DMS 273 treated with DMSO at 0.1 percent for 48 hours (cell line): ENCODE measurements around the gene PSPH.
A peak's percentile ranks its signal among the peaks of the same experiment; 100 is the strongest.
"Not testable (repeated sequence)": the region's sequence is repeated elsewhere in the genome, so short reads cannot be mapped to it uniquely, and the experiment has no call there.

ENCODE experiments used
- DNase-seq: peaks from one replicate; lab custom pipeline; 2025; lab: John Stamatoyannopoulos, UW

The PSPH gene

DNA sequence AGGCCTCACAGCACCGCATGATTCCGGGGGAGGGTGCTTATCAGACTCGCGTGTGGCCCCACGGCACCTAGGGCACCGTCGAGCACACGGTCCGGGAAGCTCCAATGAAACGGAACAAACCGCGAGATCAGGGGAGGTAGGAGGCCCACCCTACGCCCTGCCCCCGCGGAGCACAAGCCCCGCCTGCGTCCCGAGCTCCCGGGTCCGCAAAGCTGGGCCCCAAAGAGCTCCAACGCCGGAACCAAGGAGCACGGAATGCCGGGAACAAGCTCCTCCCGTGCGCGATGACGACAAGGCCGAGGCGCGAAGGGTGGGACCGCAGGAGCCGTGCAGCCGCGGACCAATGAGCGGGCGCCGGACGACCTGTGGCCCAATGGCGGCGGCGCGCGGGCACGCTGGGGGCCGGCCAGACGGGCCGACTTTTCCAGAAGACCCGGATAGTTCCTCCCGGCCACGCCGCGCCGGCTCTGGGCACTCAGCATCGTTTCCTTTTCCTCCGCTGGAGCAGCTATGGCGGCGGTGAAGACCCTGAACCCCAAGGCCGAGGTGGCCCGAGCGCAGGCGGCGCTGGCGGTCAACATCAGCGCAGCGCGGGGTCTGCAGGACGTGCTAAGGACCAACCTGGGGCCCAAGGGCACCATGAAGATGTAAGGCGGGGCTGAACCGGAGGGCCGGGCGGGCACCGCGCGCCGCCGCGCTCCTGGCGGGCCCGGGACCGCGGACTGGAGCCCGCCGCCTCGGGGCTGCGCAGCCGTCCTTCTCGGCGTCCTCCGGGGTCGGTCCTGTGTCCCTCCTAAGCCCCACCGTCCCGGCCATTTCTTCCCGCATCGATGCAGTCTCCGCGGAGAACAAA, at the start of gene PSPH, which contains the start of gene CCT6A:
TSS of gene PSPH (minus strand) at position 106 of the 853 bp plus-strand sequence. CDS start 30,232 bp downstream, outside the sequence.
TSS of gene CCT6A (plus strand) at position 427 of the 853 bp plus-strand sequence. CDS start at position 511, 84 bp downstream.
- DNase-seq, result peak; percentile 96

DNA sequence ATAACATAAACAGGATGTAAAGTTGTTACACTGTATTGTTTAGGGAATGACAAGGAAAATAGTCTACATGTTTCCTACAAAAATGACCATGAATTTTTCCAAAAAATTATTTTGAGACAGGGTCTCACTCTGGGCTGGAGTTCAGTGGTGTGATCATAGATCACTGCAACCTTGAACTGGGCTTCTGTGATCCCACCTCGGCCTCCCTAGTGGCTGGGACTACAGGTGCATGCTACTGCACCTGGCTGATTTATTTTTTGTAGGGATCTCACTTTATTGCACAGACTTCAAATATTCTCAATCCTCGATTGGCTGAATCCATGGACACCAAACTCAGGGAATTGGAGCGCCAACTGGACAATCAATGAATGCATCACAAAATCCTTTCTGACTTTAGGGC, 48.4 kb upstream of the PSPH start:
- no peak for DNase-seq

DNA sequence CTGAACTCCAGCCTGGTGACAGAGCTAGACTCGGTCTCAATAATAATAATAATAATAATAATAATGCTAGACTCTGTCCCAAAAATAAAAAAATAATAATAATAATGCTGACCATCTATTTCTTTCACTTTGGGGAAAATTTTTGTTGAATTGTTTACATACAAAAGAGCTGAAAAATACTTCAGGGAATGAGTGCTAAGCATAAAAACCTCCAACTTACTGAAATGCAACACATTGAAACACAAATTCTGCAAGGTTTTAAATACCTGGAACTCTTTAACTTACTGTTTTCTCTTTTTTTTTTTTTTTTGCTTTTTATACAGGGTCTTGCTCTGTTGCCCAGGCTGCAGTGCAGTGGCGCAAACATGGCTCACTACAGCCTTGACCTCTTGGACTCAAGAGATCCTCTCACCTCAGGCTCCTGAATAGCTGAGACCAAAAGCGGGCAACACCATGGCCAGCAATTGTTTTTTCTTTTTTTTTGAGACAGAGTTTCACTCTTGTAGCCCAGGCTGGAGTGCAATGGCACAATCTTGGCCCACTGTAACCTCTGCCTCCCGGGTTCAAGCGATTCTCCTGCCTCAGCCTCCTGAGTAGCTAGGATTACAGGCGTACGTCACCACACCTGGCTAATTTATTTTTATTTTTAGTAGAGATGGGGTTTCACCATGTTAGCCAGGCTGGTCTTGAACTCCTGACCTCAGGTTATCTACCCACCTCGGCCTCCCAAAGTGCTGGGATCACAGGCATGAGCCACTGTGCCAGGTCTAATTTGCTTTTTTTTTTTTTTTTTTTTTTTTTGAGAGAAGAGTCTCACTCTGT, 47.2 kb upstream of the PSPH start:
- DNase-seq, result not testable (repeated sequence)

DNA sequence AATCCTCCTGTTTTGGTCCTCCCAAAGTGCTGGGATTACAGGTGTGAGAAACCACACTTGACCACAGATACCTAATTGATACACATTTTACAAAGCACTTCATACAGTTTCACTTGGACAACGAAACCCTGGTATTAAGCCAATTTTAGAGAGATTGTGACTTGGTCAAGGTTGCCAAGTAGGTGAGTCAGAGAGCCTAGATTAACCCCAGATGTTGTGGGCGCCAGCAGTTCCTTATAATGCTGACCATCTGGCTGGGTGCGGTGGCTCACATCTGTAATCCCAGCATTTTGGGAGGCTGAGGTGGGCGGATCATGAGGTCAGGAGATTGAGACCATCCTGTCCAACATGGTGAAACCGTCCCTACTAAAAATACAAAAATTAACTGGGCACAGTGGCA, 46.5 kb upstream of the PSPH start:
- DNase-seq, result peak; percentile 24

DNA sequence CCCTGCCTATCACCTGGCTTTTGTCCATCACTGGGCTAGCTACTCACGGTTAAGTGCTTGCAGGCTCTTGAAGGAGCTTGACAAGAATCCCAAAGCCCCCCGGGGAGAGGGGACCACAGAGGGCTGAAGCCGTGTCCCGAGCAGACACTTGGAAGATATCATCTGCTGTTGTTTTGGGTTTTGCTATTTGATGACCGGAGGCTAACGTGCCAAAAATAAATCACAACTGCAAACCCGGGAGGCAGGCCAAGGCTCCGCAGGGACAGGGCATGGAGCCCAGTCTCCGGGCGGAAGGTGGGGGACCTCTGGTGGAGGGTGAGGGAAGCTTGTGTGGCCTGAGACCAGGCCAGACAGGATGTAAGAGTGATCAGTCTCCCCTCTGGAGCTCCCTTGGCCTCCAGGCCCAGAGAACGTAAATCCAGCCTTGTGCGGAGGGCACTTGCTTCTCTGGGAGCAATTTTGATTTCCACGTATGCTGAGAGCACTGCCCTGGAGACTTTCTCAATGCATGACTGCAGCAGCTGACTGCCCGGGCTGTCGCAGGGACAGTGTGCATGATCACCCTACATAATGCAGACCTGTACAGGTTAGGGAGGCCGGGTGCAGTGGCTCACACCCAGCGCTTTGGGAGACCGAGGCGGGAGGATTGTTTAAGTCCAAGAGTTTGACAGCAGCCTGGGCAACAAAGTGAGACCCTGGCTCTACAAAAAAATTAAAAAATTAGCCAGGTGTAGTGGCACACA, 41.7 kb upstream of the PSPH start, which contains the start of gene PHKG1:
TSS of gene PHKG1 (minus strand) at position 164 of the 743 bp plus-strand sequence. CDS start 4,011 bp downstream, outside the sequence.
- DNase-seq, result peak; percentile 61

DNA sequence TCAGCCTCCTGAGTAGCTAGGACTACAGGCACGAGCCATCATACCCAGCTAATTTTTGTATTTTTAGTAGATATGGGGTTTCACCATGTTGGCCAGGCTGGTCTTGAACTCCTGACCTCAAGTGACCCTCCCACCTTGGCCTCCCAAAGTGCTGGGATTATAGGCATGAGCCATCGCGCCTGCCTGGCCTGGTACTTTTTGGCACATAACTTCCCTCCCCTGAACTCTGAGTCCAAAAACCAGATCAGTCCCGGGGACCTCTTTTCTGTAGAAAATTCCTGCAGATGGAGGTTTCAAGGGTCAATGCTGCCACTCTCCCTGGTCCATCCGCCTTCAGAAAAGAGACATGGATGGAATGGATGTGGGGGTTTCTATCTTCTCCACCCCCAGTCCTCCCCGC, 41.1 kb upstream of the PSPH start:
- DNase-seq, result not testable (repeated sequence)

DNA sequence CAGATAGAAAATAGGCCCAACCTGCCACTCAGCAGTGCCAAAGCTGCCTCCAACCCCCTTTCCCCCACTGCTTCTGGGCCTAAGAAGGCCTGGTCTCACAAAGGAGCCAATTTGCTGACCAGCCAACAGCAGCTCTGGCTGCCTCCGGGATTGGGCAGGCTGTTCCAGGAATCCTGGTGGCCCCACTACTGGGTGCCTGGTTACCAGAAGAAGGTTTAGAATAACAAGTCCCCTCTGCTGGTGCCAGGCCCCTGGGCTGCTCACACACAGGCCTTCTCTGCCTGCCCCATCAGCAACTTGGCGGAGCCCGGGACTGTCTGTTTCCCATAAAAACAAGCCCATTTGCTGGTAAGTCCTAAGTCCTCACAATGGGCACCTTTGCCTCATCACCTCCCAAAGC, 40.3 kb upstream of the PSPH start:
- DNase-seq, result no peak

DNA sequence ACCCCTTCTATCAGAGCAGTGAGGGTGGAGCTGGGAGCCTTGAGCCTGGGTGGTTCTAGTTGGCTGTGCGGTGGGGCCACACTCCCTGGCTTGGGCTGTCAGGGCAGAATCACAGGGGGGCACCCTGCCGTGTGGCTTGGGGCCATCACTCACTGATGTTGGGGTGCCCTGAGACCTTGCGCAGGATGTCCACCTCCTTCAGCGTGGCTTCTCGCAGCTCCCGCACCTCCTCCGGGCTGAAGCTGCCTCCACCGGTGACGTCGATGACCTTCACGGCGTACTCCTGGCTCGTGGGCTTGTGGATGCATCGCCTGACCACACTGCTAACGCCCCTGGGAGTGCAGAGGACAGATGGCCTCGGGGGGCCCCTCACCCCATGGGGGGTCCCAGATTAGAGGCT, 36.2 kb upstream of the PSPH start:
- DNase-seq, result no peak

DNA sequence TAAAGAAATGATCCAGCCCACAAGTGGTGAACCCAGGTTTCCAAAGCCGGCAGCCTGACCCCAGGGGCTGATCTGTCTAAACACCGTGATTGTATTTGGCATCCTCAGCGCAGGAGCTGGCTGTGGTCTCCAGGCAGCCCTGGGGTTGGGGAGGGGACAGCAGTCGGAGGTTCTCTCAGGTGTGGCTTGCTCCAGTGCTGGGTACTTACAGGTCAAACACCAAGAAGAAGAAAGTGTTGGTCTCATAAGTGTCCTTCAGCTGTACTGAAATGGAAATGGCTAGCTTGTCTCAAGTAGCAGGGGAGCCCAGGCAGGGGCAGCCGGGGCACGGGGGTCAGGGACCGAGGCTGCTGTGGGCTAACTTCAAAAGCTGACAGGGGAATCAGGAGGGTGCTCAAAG, 35.5 kb upstream of the PSPH start:
- DNase-seq, result no peak

DNA sequence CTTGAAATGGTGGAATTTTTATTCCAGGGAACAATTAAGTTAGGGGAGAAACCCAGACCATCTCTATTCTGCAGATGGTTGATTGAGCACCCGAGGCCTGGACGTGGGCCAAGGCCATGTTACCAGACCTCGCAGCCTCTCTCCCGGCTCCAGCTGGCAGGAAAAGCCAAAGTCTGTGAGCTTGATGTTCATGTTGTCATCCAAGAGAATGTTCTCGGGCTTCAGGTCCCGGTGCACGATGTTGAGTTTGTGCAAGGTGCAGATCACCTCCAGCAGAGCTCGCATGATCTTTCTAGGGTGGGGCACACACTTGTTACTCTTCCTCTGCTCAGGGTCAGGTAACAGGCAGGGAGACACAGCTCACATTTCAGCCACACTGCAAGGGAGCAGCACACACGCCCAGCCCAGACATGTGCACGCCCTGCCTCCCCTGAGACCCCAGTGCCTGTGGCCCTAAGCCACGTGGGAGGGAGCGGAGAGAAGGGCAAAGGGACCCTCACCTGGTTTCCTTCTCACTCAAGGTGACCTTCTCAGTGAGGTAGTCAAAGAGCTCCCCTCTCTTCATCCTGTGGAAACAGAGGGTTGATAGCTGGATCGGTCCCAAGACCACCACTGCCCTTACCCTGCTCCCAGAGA, 32.0 kb upstream of the PSPH start:
- peak; percentile 73 for DNase-seq

DNA sequence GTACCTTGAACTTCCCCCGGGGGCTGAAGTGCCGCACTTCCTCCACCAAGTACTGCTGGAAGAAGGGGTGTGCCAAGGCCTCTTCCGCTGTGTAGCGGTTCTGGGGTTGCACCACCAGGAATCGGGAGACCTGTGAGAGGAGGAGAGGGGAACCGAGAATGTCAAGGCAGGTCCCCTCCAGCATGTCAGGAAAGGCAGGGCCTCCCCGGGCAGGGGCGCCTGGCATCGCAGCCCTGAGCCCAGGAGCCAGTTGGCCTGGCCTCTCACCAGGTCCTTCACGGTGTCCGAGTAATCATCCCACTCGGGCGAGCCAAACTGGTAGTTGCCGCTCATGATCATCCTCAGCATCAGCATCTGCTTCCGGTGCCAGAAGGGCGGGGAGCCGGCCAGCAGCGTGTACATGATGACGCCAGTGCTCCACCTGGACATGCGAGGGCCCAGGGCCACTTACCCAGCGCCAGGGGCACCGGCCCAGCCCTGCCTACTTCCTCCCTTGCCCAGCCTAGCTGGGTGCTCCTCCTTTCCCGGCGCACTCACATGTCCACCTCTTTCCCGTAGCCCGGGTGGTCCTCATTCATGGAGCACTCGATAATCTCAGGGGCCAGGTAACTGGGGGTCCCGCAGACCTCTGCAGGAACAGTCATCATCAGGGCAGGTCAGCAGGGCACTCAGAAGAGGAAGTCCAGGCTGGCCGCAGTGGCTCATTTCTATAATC, 30.5 kb upstream of the PSPH start:
- DNase-seq, result no peak

DNA sequence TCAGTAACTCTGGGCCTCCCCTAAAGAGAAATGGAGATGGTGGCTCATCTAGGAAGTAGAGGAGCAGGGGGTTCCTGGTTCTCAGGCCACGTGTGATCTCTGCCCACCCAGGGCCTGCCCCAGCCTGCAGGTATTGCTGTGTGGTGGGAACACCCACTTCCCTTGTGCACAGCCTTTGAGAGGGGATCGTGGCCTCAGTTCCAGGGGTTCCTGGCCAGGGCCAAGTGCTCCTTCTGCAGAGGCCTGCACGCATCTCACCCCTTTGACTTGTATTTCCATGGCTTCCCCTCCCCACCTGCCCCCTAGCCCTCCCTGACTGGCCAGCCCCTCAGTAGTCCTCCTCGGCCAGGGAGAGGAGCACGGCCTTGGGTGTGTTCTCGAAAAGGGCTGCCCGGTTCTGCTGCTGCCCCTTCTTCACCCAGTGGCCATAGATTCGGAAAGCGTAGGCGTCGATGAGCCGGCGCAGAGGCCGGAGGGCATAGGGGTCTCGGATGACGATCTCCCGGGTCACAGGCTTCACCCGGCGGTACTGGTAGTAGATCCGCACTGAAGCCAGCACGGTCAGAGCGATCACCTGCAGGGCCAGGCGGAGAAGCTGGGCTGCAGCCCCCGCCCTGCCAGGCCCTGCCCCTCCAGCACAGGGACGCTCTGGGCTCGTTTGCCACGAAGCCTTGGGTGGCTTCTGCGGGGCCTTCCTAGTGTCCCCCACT, 29.6 kb upstream of the PSPH start:
- not testable (repeated sequence) for DNase-seq

DNA sequence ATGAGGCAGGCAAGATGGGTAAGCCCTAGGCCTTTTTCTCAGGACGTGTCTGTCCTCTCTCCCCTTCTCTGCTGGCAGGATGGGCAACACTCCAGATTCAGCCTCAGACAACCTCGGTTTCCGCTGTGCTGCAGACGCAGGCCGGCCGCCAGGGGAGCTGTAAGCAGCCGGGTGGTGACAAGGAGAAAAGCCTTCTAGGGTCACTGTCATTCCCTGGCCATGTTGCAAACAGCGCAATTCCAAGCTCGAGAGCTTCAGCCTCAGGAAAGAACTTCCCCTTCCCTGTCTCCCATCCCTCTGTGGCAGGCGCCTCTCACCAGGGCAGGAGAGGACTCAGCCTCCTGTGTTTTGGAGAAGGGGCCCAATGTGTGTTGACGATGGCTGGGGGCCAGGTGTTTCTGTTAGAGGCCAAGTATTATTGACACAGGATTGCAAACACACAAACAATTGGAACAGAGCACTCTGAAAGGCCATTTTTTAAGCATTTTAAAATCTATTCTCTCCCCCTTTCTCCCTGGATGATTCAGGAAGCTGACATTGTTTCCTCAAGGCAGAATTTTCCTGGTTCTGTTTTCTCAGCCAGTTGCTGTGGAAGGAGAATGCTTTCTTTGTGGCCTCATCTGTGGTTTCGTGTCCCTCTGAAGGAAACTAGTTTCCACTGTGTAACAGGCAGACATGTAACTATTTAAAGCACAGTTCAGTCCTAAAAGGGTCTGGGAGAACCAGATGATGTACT, 28.4 kb upstream of the PSPH start:
- no peak for DNase-seq

DNA sequence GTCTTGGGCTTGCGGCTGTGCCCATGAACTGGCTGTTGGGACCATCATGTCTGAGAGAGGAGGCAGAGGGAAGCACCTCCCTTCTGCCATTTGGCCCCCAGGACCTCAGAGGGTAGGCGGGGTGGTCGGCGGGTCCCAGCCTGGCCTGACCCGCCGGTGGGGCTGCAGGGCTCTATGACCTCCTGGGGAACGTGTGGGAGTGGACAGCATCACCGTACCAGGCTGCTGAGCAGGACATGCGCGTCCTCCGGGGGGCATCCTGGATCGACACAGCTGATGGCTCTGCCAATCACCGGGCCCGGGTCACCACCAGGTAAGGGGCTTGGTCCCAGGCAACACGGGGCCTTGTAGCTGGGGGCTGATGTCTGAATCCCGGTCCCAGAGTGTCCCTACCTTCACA, 27.0 kb upstream of the PSPH start:
- no peak for DNase-seq

DNA sequence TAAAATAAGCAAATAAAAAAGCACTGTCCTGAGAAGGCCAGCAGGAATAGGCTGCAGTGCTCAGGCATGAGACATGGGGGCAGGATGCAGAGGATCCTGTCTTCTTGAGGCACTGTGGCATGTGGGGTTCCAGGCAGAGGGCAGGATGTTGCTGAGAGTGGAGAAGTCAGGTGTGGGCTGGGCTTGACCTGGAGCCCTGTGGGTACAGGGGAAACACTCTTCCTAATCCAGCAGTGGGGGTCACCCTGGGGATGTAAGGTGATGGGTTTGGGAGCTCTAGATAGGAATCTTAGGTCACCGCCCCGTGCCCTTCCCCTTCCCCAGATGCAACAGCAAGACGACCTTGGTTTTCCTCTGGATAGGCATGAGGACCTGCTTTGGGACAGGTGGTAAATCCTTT, 26.4 kb upstream of the PSPH start:
- no peak for DNase-seq

DNA sequence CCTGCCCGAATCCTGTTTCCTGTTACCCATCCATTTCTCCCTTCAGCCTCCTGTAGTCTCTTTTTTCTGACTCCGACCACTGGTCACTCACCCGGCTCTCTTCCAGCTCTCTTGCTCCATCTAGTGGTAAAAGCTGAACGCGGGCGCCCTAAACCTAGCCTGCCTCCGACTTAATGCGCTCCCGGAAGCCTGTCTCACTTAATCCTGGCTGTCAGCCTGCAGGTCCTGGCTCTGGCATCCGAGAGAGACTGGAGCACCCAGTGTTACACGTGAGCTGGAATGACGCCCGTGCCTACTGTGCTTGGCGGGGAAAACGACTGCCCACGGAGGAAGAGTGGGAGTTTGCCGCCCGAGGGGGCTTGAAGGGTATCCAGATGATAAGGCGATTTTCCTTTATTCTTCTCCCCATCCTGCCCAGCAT, 23.1 kb upstream of the PSPH start:
- DNase-seq, result peak; percentile 42

DNA sequence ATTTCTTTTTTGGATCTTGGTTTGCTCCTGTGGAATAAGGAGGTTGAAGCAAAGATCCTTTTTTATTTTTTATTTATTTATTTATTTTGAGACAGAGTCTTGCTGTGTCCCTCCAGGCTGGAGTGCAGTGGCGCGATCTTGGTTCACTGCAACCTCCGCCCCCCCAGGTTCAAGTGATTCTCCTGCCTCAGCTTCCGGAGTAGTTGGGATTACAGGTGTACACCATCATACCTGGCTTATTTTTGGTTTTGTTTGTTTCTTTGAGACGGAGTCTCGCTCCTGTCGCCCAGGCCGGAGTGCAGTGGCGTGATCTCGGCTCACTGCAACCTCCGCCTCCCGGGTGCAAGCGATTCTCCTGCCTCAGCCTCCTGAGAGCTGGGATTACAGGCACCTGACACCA, 15.1 kb upstream of the PSPH start:
- not testable (repeated sequence) for DNase-seq

DNA sequence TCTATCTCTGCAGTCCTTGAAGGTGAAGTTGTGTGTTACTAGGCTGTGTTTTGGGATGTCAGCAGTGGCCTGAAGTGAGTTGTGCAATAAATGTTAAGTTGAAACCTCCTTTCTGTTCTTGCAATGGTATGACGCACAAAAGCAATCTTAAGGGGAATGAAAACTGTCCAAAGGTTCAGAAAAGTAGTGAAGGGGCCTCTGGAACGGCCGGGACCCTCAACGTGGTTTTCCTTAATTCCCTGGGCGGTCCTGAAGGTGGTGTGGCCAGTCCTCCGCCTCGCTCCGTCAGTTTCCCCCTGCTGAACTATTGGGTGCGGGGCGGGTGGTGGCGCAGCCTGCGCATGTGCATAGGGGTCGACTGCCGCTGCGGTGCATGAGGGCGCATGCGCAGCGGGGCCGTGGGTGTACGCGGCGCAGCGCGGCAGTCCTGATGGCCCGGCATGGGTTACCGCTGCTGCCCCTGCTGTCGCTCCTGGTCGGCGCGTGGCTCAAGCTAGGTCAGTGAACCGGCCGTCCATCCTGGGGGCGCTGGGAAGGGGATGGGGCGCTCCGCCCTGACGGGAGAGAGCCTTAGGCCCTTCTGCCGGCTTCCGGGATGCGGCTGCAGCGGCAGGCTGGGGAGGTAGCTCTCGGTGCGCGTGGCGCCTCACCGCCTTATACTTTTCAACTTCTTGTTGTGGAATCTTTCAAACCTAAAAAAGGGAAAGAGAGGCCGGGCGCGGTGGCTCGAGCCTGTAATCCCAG, 12.8 kb upstream of the PSPH start, which contains the start of gene SUMF2:
TSS of gene SUMF2 (plus strand) at position 405 of the 744 bp plus-strand sequence. CDS start at position 431, 26 bp downstream.
- peak; percentile 79 for DNase-seq

DNA sequence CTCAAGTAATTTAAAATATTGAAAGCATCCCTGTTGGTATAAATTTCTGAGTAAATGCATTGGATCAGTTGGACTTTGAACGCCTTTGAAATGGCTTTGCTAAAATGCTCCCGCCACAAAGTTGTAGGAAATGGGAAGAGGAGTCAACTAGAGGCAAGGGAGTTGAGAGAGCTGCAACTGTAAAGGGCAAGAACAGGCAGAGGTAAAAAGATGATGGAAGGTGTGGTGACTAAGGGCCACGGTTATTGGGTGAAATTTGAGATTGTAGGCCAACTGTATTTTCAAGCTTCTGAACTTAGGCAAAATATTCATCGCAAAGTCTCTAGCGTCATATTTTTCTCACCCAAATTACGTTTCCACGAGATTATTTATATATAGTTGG, 12.2 kb upstream of the PSPH start:
- no peak for DNase-seq
